ENCODE measurements around the gene CDKL1.

Gene CDKL1

GRCh38 chr14:50398189-50398580 is 1.5 kb upstream of the CDKL1 start:
- Histone ChIP-seq H3K4me1 (ENCODE audit: insufficient read depth, poor library complexity, severe bottlenecking) (peaks cover 7% of the 10 kb centered on the region), H3K36me3 (ENCODE audit: low read depth) (no peaks in the 10 kb centered on the region), H3K4me3 (ENCODE audit: severe bottlenecking) (no peak overlapping the region), H3K27ac (ENCODE audit: poor library complexity, severe bottlenecking) (no peak overlapping the region), H3K27me3 (ENCODE audit: insufficient read depth, poor library complexity, severe bottlenecking) (no peaks in the 10 kb centered on the region), H3K9me3 (ENCODE audit: severe bottlenecking) (no peaks in the 10 kb centered on the region)
- TF ChIP-seq CTCF (IDR thresholded peaks at IDR 0.05; ENCODE audit: poor library complexity, severe bottlenecking), result no peak
- ATAC-seq (ENCODE audit: low read depth) (no peak), DNase-seq (ENCODE audit: low spot score) (no peak)

GRCh38 chr14:50397390-50398188 is 908 bp upstream of the CDKL1 start:
- DNase-seq (ENCODE audit: low spot score) (no peak), ATAC-seq (ENCODE audit: low read depth) (peak; percentile 17)
- Histone ChIP-seq H3K9me3 (ENCODE audit: severe bottlenecking) (no peaks in the 10 kb centered on the region), H3K27ac (ENCODE audit: poor library complexity, severe bottlenecking) (peak overlapping the region; percentile 58), H3K4me3 (ENCODE audit: severe bottlenecking) (peak overlapping the region; percentile 52), H3K27me3 (ENCODE audit: insufficient read depth, poor library complexity, severe bottlenecking) (no peaks in the 10 kb centered on the region), H3K36me3 (ENCODE audit: low read depth) (no peaks in the 10 kb centered on the region), H3K4me1 (ENCODE audit: insufficient read depth, poor library complexity, severe bottlenecking) (peaks cover 7% of the 10 kb centered on the region)
- TF ChIP-seq CTCF (IDR thresholded peaks at IDR 0.05; ENCODE audit: poor library complexity, severe bottlenecking), result no peak

GRCh38 chr14:50395448-50395847 is 1.2 kb downstream of the CDKL1 start:
- Histone ChIP-seq H3K4me1 (ENCODE audit: insufficient read depth, poor library complexity, severe bottlenecking) (peaks cover 7% of the 10 kb centered on the region), H3K27ac (ENCODE audit: poor library complexity, severe bottlenecking) (no peak overlapping the region), H3K9me3 (ENCODE audit: severe bottlenecking) (no peaks in the 10 kb centered on the region), H3K36me3 (ENCODE audit: low read depth) (no peaks in the 10 kb centered on the region), H3K4me3 (ENCODE audit: severe bottlenecking) (no peak overlapping the region), H3K27me3 (ENCODE audit: insufficient read depth, poor library complexity, severe bottlenecking) (no peaks in the 10 kb centered on the region)
- TF ChIP-seq CTCF (IDR thresholded peaks at IDR 0.05; ENCODE audit: poor library complexity, severe bottlenecking), result no peak
- ATAC-seq (ENCODE audit: low read depth), result no peak
- no peak for DNase-seq (ENCODE audit: low spot score)

GRCh38 chr14:50394713-50395112 is 2.0 kb downstream of the CDKL1 start:
- Histone ChIP-seq H3K9me3 (ENCODE audit: severe bottlenecking) (no peaks in the 10 kb centered on the region), H3K4me3 (ENCODE audit: severe bottlenecking) (no peak overlapping the region), H3K27ac (ENCODE audit: poor library complexity, severe bottlenecking) (no peak overlapping the region), H3K4me1 (ENCODE audit: insufficient read depth, poor library complexity, severe bottlenecking) (peaks cover 7% of the 10 kb centered on the region), H3K36me3 (ENCODE audit: low read depth) (no peaks in the 10 kb centered on the region), H3K27me3 (ENCODE audit: insufficient read depth, poor library complexity, severe bottlenecking) (no peaks in the 10 kb centered on the region)
- TF ChIP-seq CTCF (IDR thresholded peaks at IDR 0.05; ENCODE audit: poor library complexity, severe bottlenecking), result no peak
- ATAC-seq (ENCODE audit: low read depth) (no peak), DNase-seq (ENCODE audit: low spot score) (no peak)
